Measurements from ENCODE around the gene ARHGAP28. TPM values are rescaled to one million over a fixed set of nuclear protein-coding genes. Genes with fewer than 3 reads are reported as not detected.

ARHGAP28 gene
- total RNA-seq, 3 donors from 2014 or later: 7.3 to 13.0 (median 10.8) TPM

DNA sequence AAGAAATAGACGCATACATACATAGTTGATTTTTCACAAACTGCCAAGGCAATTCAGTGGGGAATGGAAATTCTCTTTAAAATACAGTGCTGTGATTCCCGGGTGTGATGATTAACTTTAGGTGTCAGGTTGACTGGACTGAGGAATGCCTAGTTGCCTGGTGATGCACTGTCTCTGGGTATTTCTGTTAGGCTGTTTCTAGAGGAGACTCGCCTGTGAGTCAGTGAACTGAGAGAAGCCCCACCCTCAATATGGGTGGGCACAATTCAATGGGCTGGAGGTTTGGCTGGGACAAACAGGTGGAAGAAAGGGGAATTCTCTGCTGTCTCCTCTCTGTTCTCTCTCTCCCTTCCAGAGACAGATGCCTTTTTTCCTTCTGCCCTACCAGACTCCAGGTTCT, 187.6 kb downstream of the ARHGAP28 start:
- Histone ChIP-seq H3K27ac (no peak overlapping the region), H3K4me1 (no peaks in the 10 kb centered on the region), H3K4me3 (no peak overlapping the region), H3K27me3 (no peaks in the 10 kb centered on the region), H3K36me3 (no peaks in the 10 kb centered on the region), H3K9me3 (no peaks in the 10 kb centered on the region)
- intact Hi-C loops (cut with DNase I; ENCODE audit: low total_unique reads): no loop called here
- TF ChIP-seq POLR2AphosphoS5 (IDR thresholded peaks at IDR 0.05): no peak
- TF ChIP-seq POLR2A (IDR thresholded peaks at IDR 0.05): no peak
- TF ChIP-seq, protein P1, sequence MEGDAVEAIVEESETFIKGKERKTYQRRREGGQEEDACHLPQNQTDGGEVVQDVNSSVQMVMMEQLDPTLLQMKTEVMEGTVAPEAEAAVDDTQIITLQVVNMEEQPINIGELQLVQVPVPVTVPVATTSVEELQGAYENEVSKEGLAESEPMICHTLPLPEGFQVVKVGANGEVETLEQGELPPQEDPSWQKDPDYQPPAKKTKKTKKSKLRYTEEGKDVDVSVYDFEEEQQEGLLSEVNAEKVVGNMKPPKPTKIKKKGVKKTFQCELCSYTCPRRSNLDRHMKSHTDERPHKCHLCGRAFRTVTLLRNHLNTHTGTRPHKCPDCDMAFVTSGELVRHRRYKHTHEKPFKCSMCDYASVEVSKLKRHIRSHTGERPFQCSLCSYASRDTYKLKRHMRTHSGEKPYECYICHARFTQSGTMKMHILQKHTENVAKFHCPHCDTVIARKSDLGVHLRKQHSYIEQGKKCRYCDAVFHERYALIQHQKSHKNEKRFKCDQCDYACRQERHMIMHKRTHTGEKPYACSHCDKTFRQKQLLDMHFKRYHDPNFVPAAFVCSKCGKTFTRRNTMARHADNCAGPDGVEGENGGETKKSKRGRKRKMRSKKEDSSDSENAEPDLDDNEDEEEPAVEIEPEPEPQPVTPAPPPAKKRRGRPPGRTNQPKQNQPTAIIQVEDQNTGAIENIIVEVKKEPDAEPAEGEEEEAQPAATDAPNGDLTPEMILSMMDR (IDR thresholded peaks at IDR 0.05): no peak
- no peak for DNase-seq (ENCODE audit: low spot score in 2 of 2)

DNA sequence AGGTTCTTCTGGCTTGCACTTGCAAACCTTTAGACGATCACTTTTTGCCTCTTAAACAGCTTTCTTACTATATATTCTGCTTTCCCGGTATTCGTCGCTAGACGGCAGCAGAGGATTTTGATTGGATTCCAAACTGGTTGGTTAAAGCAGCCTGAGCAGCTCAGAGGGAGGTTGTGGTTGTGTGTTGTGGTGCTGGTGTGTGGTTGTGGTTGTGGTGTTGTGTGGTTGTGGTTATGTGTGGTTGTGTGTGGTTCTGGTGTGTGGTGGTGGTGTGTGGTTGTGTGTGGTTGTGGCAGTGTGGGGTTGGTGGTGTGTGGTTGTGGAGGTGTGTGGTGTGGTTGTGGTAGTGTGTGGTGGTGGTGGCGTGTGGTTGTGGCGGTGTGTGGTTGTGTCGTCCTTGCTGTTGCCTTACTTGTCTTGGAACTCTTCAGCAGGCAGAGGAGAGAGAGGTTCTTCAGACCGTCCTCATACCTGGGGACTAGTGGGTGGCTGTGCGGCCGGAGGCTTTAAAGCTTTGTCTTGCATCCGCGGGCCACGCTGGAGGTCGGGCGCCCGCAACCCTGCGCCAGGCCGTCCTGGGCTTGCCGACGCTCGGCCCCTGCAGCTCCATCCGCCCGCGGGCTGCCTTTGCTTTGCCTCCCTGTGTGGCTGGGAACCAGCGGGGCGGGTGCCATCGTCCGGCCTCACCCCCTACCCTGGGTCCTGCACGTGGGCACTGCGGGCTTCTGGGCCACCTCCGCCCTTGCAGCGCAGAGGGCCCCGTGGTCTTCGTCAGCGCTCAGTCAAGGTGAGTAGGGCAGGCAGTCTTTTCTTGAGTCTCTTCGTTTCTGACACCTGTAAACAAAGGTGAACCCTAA, 190.8 kb downstream of the ARHGAP28 start:
- H3K4me3 ChIP-seq: no peak overlapping the region
- intact Hi-C loops (cut with DNase I; ENCODE audit: low total_unique reads): no loop called here
- no peaks in the 10 kb centered on the region for H3K36me3 ChIP-seq
- no peak overlapping the region for H3K27ac ChIP-seq
- no peaks in the 10 kb centered on the region for H3K27me3 ChIP-seq
- TF ChIP-seq, protein P1 (IDR thresholded peaks at IDR 0.05): peak in 2 of 3 donors; percentile 49 to 67
- TF ChIP-seq POLR2AphosphoS5 (IDR thresholded peaks at IDR 0.05): no peak
- DNase-seq (ENCODE audit: low spot score in 2 of 2): no peak
- H3K9me3 ChIP-seq: no peaks in the 10 kb centered on the region
- H3K4me1 ChIP-seq: no peaks in the 10 kb centered on the region

GRCh38 chr18:6921571-6921970, 192.1 kb downstream of the ARHGAP28 start:
- Histone ChIP-seq H3K9me3 (no peaks in the 10 kb centered on the region), H3K4me3 (no peak overlapping the region), H3K27ac (no peak overlapping the region), H3K36me3 (no peaks in the 10 kb centered on the region), H3K4me1 (no peaks in the 10 kb centered on the region), H3K27me3 (no peaks in the 10 kb centered on the region)
- TF ChIP-seq, protein P1 (IDR thresholded peaks at IDR 0.05): no peak
- TF ChIP-seq POLR2AphosphoS5 (IDR thresholded peaks at IDR 0.05): no peak
- no peak for TF ChIP-seq POLR2A (IDR thresholded peaks at IDR 0.05)
- no peak for DNase-seq (ENCODE audit: low spot score in 2 of 2)
- intact Hi-C loops (cut with DNase I; ENCODE audit: low total_unique reads): no loop called here

DNA sequence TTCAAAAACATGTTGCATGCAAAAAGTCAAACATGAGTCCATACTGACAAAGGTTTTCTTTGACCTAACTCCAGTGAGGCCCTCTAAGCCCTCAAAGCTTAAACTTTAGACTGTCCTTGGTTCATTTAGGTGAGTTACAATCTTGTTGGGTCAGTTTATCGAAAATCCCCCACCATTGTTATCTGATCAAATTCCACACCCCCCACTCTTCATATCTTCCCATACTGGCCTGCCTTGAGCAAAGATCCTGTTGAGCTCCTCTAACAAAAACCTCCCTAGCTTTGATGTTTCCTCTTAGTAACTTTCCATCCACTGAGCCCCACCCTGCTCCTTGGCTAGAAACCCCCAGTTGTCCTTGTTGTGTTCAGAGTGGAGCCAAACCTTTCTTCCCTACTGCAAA, 193.7 kb downstream of the ARHGAP28 start:
- intact Hi-C loops (cut with DNase I; ENCODE audit: low total_unique reads): no loop called here
- TF ChIP-seq, protein P1 (IDR thresholded peaks at IDR 0.05): no peak
- TF ChIP-seq POLR2A (IDR thresholded peaks at IDR 0.05) (no peak), POLR2AphosphoS5 (IDR thresholded peaks at IDR 0.05) (no peak)
- Histone ChIP-seq H3K27ac (no peak overlapping the region), H3K27me3 (no peaks in the 10 kb centered on the region), H3K9me3 (no peaks in the 10 kb centered on the region), H3K4me3 (no peak overlapping the region), H3K4me1 (no peaks in the 10 kb centered on the region), H3K36me3 (no peaks in the 10 kb centered on the region)
- DNase-seq (ENCODE audit: low spot score in 2 of 2): no peak

GRCh38 chr18:6927153-6927552, 197.6 kb downstream of the ARHGAP28 start:
- no peaks in the 10 kb centered on the region for H3K9me3 ChIP-seq
- H3K4me3 ChIP-seq: no peak overlapping the region
- H3K36me3 ChIP-seq: no peaks in the 10 kb centered on the region
- DNase-seq (ENCODE audit: low spot score in 2 of 2): no peak
- TF ChIP-seq POLR2AphosphoS5 (IDR thresholded peaks at IDR 0.05) (no peak), POLR2A (IDR thresholded peaks at IDR 0.05) (no peak)
- TF ChIP-seq, protein P1 (IDR thresholded peaks at IDR 0.05): no peak
- no peaks in the 10 kb centered on the region for H3K4me1 ChIP-seq
- H3K27me3 ChIP-seq: no peaks in the 10 kb centered on the region
- no peak overlapping the region for H3K27ac ChIP-seq
- intact Hi-C loops (cut with DNase I; ENCODE audit: low total_unique reads): no loop called here
